ENCODE measurements around the gene TAS2R46. TPM values are rescaled to one million over a fixed set of nuclear protein-coding genes. Genes with fewer than 3 reads are reported as not detected.

The TAS2R46 gene
- total RNA-seq, 1 donor from 2014 or later: 0.33 TPM

Other genes with a start within 250 kb of the TAS2R46 start
- gene TAS2R10, start 235.9 kb downstream of the TAS2R46 start, total RNA-seq: 0.34 and 0.46 TPM in 2 replicates
- 0.38 and 0.55 TPM in 2 replicates for gene PRR4, start 212.8 kb downstream of the TAS2R46 start, total RNA-seq
- gene PRH1, start 178.0 kb downstream of the TAS2R46 start, total RNA-seq: 6.2 and 8.7 TPM in 2 replicates
- 0.21 and 0.89 TPM in 2 replicates for gene TAS2R13, start 152.7 kb downstream of the TAS2R46 start, total RNA-seq
- not detected in 2 replicates for gene PRH2, start 133.1 kb downstream of the TAS2R46 start, total RNA-seq
- gene TAS2R14, start 123.0 kb downstream of the TAS2R46 start, total RNA-seq: 2.5 and 3.1 TPM in 2 replicates
- 0.41 and 0.96 TPM in 2 replicates for gene TAS2R50, start 75.4 kb downstream of the TAS2R46 start, total RNA-seq
- gene TAS2R20, start 64.0 kb downstream of the TAS2R46 start, total RNA-seq: 0.41 and 1.0 TPM in 2 replicates
- gene TAS2R19, start 39.7 kb downstream of the TAS2R46 start, total RNA-seq: 1.6 TPM in 1 of 2 replicates, not detected in the other
- 0.84 and 2.6 TPM in 2 replicates for gene TAS2R31, start 30.9 kb downstream of the TAS2R46 start, total RNA-seq
- not detected in 2 replicates for gene TAS2R43, start 30.0 kb upstream of the TAS2R46 start, total RNA-seq
- 0.48 and 0.84 TPM in 2 replicates for gene TAS2R30, start 72.3 kb upstream of the TAS2R46 start, total RNA-seq
- gene SMIM10L1, start 108.9 kb upstream of the TAS2R46 start, total RNA-seq: 12.1 and 13.2 TPM in 2 replicates
- gene TAS2R42, start 124.6 kb upstream of the TAS2R46 start, total RNA-seq: not detected in 2 replicates
- gene PRB3, start 207.4 kb upstream of the TAS2R46 start, total RNA-seq: not detected in 2 replicates
- not detected in 2 replicates for gene PRB4, start 248.1 kb upstream of the TAS2R46 start, total RNA-seq